GM12878 (cell line): ENCODE measurements around the gene CTSC. TPM values are rescaled to one million over a fixed set of nuclear protein-coding genes. Genes with fewer than 3 reads are reported as not detected.

Source experiments
- ATAC-seq: fragments of 200-7000 bp; cut with Tn5 transposase; 3 replicates; pipeline ENCODE4 v1.9.1; 2020; ENCODE audit warnings: mild to moderate bottlenecking, moderate library complexity
- BruUV-seq: library from RNA; stranded (reverse); fragments of 400-500 nt; replicated peaks from 2 replicates; lab custom pipeline; 2021; lab: Mats Ljungman, UMichigan
- CTCF ChIA-PET: fragments of 300-600 bp; sonication (Branson Sonifier 250); formaldehyde crosslinking; extraction: SDS; loops from one replicate; lab custom pipeline; 2021; ENCODE audit warnings: inconsistent platforms; lab: Yijun Ruan, JAX
- POLR2A ChIA-PET: fragments of 350-600 bp; formaldehyde crosslinking; extraction: SDS; loops from one replicate; lab custom pipeline; 2021; ENCODE audit warnings: inconsistent platforms; lab: Charles Lee
- RAD21 ChIA-PET: fragments of 300-600 bp; sonication (Branson Sonifier 250); formaldehyde crosslinking; loops from one replicate; lab custom pipeline; 2023; ENCODE audit warnings: antibody characterized with exemption; ENCODE audit not compliant: unreplicated experiment; lab: Charles Lee
- SMC1A ChIA-PET: fragments of 300-600 bp; sonication (Branson Sonifier 250); formaldehyde crosslinking; loops from one replicate; lab custom pipeline; 2023; ENCODE audit not compliant: unreplicated experiment, uncharacterized antibody; lab: Charles Lee
- DNase-seq: peaks from one replicate; pipeline ENCODE4 v3.0.0-alpha.2; 2011; ENCODE audit warnings: low read depth, low spot score
- FAIRE-seq: peaks from 3 replicates; lab custom pipeline; 2011; peaks lifted over from hg19 to GRCh38; lab: Jason Lieb, UNC
- H2AFZ ChIP-seq: 2 replicates; pipeline ENCODE4 v1.6.0; 2011; ENCODE audit warnings: low read depth, low read length, control low read depth; ENCODE audit not compliant: control insufficient read depth
- H3K27ac ChIP-seq: 2 replicates; pipeline ENCODE4 v1.5.1; 2011; ENCODE audit warnings: control low read depth; ENCODE audit not compliant: control insufficient read depth, insufficient read depth
- H3K27me3 ChIP-seq, 2 experiments: replicated peaks in 1 of 2; 2 replicates each; pipeline versions ENCODE4 v1.6.0 to v1.6.1; 2011; ENCODE audit warnings: low read length in 1 of 2; ENCODE audit not compliant: control insufficient read depth in 2 of 2, insufficient read depth in 2 of 2
- H3K36me3 ChIP-seq, 2 experiments: 2 replicates each; pipeline ENCODE4 v1.5.1; 2011; ENCODE audit warnings: low read length in 1 of 2; ENCODE audit not compliant: control insufficient read depth in 2 of 2, insufficient read depth in 2 of 2
- H3K4me1 ChIP-seq: 2 replicates; pipeline ENCODE4 v1.6.1; 2011; ENCODE audit warnings: mild to moderate bottlenecking, low read length, moderate library complexity, mixed read lengths; ENCODE audit not compliant: control insufficient read depth, insufficient read depth
- H3K4me2 ChIP-seq: 2 replicates; pipeline ENCODE4 v1.6.0; 2011; ENCODE audit warnings: control low read depth; ENCODE audit not compliant: control insufficient read depth, insufficient read depth
- H3K4me3 ChIP-seq: fragments of 200-600 bp; sonication (generic); 2 replicates; pipeline ENCODE4 v1.5.1; 2016
- H3K79me2 ChIP-seq: 2 replicates; pipeline ENCODE4 v1.6.0; 2011; ENCODE audit warnings: low read length; ENCODE audit not compliant: control insufficient read depth, insufficient read depth
- H3K9ac ChIP-seq: 2 replicates; pipeline ENCODE4 v1.8.0; 2011; ENCODE audit warnings: low read length, control low read depth, mixed read lengths; ENCODE audit not compliant: control insufficient read depth, insufficient read depth
- H3K9me3 ChIP-seq: replicated peaks from 3 replicates; pipeline ENCODE4 v1.5.1; 2011; ENCODE audit warnings: mild to moderate bottlenecking, low read length; ENCODE audit not compliant: control insufficient read depth, insufficient read depth
- H4K20me1 ChIP-seq: 2 replicates; pipeline ENCODE4 v1.6.0; 2011; ENCODE audit not compliant: control insufficient read depth, insufficient read depth
- HDAC6 ChIP-seq: fragments of 200-600 bp; sonication (generic); IDR thresholded peaks from one replicate; pipeline ENCODE4 v1.8.0; 2017; ENCODE audit warnings: antibody characterized with exemption; ENCODE audit not compliant: unreplicated experiment
- KDM1A ChIP-seq: fragments of 200-600 bp; sonication (generic); IDR thresholded peaks from 2 replicates; pipeline ENCODE4 v1.6.1; 2016; ENCODE audit warnings: borderline replicate concordance
- LARP7 ChIP-seq: fragments of 450-650 bp; IDR thresholded peaks from 2 replicates; pipeline ENCODE4 v1.6.1; 2017; ENCODE audit warnings: mild to moderate bottlenecking
- MXI1 ChIP-seq: fragments of 150-350 bp; IDR thresholded peaks from 2 replicates; pipeline ENCODE4 v1.6.1; 2011; ENCODE audit warnings: low read depth, mild to moderate bottlenecking, inconsistent platforms, low read length, improper control_type of control experiment
- SMAD1 ChIP-seq: fragments of 450-650 bp; IDR thresholded peaks from 2 replicates; pipeline ENCODE4 v1.6.1; 2018; ENCODE audit warnings: mild to moderate bottlenecking, low read depth; ENCODE audit not compliant: partially characterized antibody
- SMC3 ChIP-seq: IDR thresholded peaks from 2 replicates; pipeline ENCODE4 v1.6.1; 2011; ENCODE audit warnings: low read length, improper control_type of control experiment, borderline replicate concordance
- SRF ChIP-seq, 2 experiments: IDR thresholded peaks; 2 replicates each; pipeline ENCODE4 v1.6.1; 2011; ENCODE audit warnings: low read depth in 2 of 2, low read length in 2 of 2, mild to moderate bottlenecking in 1 of 2, moderate library complexity in 1 of 2
- STAT1 ChIP-seq: fragments of 450-650 bp; conservative IDR thresholded peaks from 2 replicates; pipeline ENCODE4 v1.6.1; 2014; ENCODE audit warnings: antibody characterized with exemption, mild to moderate bottlenecking
- TCF12 ChIP-seq: IDR thresholded peaks from 2 replicates; pipeline ENCODE4 v1.6.1; 2011; ENCODE audit warnings: low read depth, mild to moderate bottlenecking, low read length
- WGBS: methylation state at CpG from one replicate; pipeline ENCODE4 v1.1.6; 2016; ENCODE audit warnings: low lambda C conversion rate; ENCODE audit not compliant: insufficient replicate concordance, insufficient coverage; ENCODE audit errors: missing lambda C conversion rate; 5-methylcytosine and 5-hydroxymethylcytosine counted together
- in situ Hi-C: fragments of 300-500 bp; cut with MboI; formaldehyde crosslinking; loops from 9 replicates; pipeline ENCODE4 v1.14.3; 2018; ENCODE audit warnings: mixed read lengths
- intact Hi-C: fragments of 100-400 bp; cut with micrococcal nuclease; formaldehyde crosslinking; loops from one replicate; pipeline ENCODE4 v1.14.2; 2022; ENCODE audit not compliant: unreplicated experiment
- polyA plus RNA-seq, 11 experiments: library from polyadenylated mRNA; depleted of rRNA in 4 of 11; unstranded in 6 of 11; stranded (reverse) in 5 of 11; fragments of >200 nt; fragmentation: Nextera tagmentation in 4 of 11; fragmentation: Illumina TruSeq in 1 of 11; extraction: Ambion mirVana in 4 of 11; extraction: Trizol in 1 of 11; gene quantifications; 1 replicate in 1 of 11; 2 replicates in 10 of 11; pipeline versions ENCODE4 v1.2.1 to v1.2.3, GENCODE V29; 2011 to 2016; ENCODE audit warnings: inconsistent platforms in 2 of 11, missing spikeins in 2 of 11, low read depth in 1 of 11
- total RNA-seq, 4 experiments: library from RNA; depleted of rRNA in 3 of 4; stranded (reverse); fragments of >200 nt in 3 of 4; fragmentation: Illumina TruSeq in 1 of 4; extraction: Trizol in 1 of 4; gene quantifications; 2 replicates each; pipeline versions ENCODE4 v1.2.1 to v1.2.3, GENCODE V29; 2013 to 2021
- TF ChIP-seq, protein P1 (sequence below): fragments of 450-650 bp; formaldehyde crosslinking; IDR thresholded peaks from 2 replicates; pipeline ENCODE4 v1.4.0; 2020; ENCODE audit warnings: mild to moderate bottlenecking, moderate library complexity
- TF ChIP-seq, protein P2 (sequence below): IDR thresholded peaks from 2 replicates; pipeline ENCODE4 v1.6.1; 2011; ENCODE audit warnings: borderline replicate concordance, low read depth, mild to moderate bottlenecking, moderate library complexity, mixed read lengths, low read length; ENCODE audit not compliant: insufficient read depth; ENCODE audit errors: extremely low read length
- TF ChIP-seq, protein P3 (sequence below): fragments of 450-650 bp; IDR thresholded peaks from 2 replicates; pipeline ENCODE4 v1.6.1; 2017; ENCODE audit warnings: mild to moderate bottlenecking, moderate library complexity

The CTSC gene
- total and polyA plus RNA-seq, 10 of the 15 experiments (the other 5 are each of a cell fraction or from before 2014, with no cell fraction given), result 289 to 1,123 (median 430) TPM

DNA sequence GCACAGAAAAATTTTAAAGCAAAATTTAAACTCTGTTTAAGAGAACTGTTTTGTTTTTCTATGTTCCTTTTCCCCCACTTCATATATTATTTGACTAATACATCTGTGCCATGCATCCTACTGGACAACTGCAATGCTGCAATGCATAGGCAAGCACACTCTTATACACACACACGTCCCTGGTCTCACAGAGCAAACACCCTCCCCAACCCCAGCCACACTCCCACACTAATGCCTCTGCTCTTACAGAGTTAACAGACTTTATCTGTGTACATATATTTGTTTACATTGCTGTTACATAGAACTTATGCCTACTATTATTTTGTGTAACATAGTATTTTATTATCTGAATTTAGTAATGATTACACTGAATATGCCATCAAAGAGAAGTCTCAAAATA is 25.5 kb upstream of the CTSC start:
- 90% methylated on average over 1 of the region's 1 CpG for WGBS
- intact Hi-C loops, result no loop called here
- TF ChIP-seq KDM1A (no peak), STAT1 (no peak), HDAC6 (no peak), TCF12 (no peak), MXI1 (no peak), LARP7 (no peak), SMC3 (no peak), SMAD1 (no peak), SRF (IDR thresholded peaks at IDR 0.05; ENCODE audit: low read depth in 2 of 2, low read length in 2 of 2) (no peak)
- TF ChIP-seq, protein P1, sequence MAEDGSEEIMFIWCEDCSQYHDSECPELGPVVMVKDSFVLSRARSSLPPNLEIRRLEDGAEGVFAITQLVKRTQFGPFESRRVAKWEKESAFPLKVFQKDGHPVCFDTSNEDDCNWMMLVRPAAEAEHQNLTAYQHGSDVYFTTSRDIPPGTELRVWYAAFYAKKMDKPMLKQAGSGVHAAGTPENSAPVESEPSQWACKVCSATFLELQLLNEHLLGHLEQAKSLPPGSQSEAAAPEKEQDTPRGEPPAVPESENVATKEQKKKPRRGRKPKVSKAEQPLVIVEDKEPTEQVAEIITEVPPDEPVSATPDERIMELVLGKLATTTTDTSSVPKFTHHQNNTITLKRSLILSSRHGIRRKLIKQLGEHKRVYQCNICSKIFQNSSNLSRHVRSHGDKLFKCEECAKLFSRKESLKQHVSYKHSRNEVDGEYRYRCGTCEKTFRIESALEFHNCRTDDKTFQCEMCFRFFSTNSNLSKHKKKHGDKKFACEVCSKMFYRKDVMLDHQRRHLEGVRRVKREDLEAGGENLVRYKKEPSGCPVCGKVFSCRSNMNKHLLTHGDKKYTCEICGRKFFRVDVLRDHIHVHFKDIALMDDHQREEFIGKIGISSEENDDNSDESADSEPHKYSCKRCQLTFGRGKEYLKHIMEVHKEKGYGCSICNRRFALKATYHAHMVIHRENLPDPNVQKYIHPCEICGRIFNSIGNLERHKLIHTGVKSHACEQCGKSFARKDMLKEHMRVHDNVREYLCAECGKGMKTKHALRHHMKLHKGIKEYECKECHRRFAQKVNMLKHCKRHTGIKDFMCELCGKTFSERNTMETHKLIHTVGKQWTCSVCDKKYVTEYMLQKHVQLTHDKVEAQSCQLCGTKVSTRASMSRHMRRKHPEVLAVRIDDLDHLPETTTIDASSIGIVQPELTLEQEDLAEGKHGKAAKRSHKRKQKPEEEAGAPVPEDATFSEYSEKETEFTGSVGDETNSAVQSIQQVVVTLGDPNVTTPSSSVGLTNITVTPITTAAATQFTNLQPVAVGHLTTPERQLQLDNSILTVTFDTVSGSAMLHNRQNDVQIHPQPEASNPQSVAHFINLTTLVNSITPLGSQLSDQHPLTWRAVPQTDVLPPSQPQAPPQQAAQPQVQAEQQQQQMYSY (CRISPR knock-in tag), result no peak
- TF ChIP-seq, protein P2, sequence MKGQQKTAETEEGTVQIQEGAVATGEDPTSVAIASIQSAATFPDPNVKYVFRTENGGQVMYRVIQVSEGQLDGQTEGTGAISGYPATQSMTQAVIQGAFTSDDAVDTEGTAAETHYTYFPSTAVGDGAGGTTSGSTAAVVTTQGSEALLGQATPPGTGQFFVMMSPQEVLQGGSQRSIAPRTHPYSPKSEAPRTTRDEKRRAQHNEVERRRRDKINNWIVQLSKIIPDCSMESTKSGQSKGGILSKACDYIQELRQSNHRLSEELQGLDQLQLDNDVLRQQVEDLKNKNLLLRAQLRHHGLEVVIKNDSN, result no peak
- TF ChIP-seq, protein P3, sequence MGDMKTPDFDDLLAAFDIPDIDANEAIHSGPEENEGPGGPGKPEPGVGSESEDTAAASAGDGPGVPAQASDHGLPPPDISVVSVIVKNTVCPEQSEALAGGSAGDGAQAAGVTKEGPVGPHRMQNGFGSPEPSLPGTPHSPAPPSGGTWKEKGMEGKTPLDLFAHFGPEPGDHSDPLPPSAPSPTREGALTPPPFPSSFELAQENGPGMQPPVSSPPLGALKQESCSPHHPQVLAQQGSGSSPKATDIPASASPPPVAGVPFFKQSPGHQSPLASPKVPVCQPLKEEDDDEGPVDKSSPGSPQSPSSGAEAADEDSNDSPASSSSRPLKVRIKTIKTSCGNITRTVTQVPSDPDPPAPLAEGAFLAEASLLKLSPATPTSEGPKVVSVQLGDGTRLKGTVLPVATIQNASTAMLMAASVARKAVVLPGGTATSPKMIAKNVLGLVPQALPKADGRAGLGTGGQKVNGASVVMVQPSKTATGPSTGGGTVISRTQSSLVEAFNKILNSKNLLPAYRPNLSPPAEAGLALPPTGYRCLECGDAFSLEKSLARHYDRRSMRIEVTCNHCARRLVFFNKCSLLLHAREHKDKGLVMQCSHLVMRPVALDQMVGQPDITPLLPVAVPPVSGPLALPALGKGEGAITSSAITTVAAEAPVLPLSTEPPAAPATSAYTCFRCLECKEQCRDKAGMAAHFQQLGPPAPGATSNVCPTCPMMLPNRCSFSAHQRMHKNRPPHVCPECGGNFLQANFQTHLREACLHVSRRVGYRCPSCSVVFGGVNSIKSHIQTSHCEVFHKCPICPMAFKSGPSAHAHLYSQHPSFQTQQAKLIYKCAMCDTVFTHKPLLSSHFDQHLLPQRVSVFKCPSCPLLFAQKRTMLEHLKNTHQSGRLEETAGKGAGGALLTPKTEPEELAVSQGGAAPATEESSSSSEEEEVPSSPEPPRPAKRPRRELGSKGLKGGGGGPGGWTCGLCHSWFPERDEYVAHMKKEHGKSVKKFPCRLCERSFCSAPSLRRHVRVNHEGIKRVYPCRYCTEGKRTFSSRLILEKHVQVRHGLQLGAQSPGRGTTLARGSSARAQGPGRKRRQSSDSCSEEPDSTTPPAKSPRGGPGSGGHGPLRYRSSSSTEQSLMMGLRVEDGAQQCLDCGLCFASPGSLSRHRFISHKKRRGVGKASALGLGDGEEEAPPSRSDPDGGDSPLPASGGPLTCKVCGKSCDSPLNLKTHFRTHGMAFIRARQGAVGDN, result no peak

More for the DNA sequence above, 25.5 kb upstream of the CTSC start:
- Histone ChIP-seq H3K4me1 (peaks cover 28% of the 10 kb centered on the region), H4K20me1 (no peaks in the 10 kb centered on the region), H3K36me3 (no peaks in the 10 kb centered on the region), H3K9ac (no peak overlapping the region), H3K4me3 (no peak overlapping the region), H3K4me2 (no peak overlapping the region), H3K27ac (peak overlapping the region; percentile 20; the same call in 1 of the 2 replicates), H3K9me3 (no peaks in the 10 kb centered on the region), H3K79me2 (peaks cover 10% of the 10 kb centered on the region), H3K27me3 (no peaks in the 10 kb centered on the region), H2AFZ (no peak overlapping the region)
- POLR2A ChIA-PET, result no interaction called here
- BruUV-seq, result no TSS peak
- DNase-seq (no peak), ATAC-seq (no peak), FAIRE-seq (no peak)
- in situ Hi-C loops, result no loop called here
- CTCF ChIA-PET, result no interaction called here
- RAD21 ChIA-PET, result no interaction called here
- SMC1A ChIA-PET, result interaction anchor here (1.3 kb wide), 1 partner anchor 54 kb away, joined by 3 read pairs; no protein-coding TSS in a partner anchor
